Renal cortical epithelial cell (primary cell): Measurements from ENCODE around the gene AEBP1. TPM values are rescaled to one million over a fixed set of nuclear protein-coding genes. Genes with fewer than 3 reads are reported as not detected.

Experiments used
- DNase-seq: peaks from one replicate; pipeline ENCODE4 v3.0.0-alpha.2; 2011; ENCODE audit warnings: low read depth
- total RNA-seq: library from RNA; depleted of rRNA; stranded (reverse); fragments of >200 nt; gene quantifications from 2 replicates; pipeline ENCODE4 v1.2.3, GENCODE V29; 2014

AEBP1 gene
- total RNA-seq, 1 donor from 2014 or later, result 19.0 TPM

DNA sequence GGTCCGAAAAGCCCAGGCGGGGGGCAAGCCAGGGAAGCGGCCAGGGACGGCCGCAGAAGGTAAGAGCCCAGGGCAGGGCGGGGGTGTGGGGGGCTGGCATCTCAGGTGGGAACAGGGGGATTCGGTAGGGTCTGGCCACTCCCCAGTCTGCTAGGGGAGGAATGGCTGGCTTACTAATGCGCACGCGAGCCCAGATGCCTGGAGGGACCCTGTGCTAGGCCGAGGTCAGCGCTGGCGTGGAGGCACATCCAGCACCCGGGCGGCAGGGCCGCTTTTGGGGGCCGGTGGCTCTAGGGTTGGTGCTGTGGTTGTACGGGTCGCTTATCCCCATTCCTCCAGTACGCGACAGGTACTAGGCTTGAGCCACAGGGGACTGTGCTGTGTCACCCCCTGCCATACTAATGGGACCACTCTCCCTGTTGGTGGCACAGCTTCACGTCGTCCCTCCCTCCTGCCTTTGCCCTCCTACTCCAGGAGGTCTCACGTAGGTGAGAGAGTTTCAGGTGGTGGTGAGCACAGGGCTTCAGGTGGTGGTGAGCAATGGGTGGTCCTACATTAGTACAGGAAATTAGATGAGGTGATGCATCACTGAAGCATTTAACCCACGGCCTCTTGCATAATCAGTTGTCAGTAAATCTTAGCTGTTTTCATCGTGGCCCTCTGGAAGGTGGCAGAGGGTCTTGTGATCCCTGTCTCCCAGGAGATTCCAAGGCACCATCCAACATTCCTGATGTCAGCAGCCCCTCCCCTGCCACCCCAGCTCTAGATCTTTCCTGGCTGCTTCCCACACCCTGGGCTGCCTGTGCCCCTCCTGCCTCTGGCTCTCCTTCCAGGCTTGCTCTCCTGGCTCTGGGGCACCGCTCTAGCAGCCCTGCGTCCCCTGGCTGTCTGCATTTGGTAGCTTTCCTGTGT is 971 bp downstream of the AEBP1 start:
- peak; percentile 95 for DNase-seq

DNA sequence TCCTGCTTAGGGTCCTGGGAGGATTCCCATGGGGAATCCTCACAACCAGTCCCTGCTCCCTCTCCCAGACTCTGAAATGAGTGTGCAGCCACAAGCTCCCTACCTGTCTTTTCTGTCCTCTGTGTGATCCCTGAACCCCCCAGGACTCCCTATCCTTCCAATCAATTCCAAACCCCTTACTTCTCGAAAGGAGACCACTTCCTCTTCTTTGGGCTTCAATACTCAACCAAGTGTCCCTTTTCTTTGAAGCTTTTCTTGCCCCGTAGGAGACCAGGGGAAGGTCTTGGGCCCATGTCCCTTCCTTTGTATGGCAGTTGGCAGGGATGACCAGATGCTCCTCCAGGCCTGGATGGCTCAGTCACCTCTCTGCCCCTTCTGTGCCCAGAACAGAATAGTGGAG is 1.7 kb downstream of the AEBP1 start:
- DNase-seq, result no peak

DNA sequence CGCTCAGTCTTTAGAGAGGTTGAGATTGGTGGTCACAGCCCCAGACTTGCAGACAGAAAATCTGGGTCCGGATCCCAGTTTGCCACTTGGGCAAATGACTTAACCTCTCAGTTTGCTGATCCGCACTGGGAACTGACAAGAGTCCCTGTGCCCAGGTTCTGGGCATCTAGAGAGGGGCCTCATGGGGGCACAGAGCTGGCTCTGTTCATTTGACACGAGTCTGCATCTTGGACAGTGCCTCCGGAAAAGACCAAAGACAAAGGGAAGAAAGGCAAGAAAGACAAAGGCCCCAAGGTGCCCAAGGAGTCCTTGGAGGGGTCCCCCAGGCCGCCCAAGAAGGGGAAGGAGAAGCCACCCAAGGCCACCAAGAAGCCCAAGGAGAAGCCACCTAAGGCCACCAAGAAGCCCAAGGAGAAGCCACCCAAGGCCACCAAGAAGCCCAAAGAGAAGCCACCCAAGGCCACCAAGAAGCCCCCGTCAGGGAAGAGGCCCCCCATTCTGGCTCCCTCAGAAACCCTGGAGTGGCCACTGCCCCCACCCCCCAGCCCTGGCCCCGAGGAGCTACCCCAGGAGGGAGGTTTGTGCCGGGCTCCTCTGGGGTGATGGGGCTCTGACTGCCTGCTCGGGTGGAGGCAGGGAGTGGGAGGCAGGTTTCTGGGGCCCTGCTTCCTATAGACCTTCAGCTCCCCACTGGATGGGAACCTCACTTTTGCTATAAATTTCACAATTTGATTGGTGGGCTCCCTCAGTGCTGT is 2.3 kb downstream of the AEBP1 start:
- DNase-seq, result no peak

DNA sequence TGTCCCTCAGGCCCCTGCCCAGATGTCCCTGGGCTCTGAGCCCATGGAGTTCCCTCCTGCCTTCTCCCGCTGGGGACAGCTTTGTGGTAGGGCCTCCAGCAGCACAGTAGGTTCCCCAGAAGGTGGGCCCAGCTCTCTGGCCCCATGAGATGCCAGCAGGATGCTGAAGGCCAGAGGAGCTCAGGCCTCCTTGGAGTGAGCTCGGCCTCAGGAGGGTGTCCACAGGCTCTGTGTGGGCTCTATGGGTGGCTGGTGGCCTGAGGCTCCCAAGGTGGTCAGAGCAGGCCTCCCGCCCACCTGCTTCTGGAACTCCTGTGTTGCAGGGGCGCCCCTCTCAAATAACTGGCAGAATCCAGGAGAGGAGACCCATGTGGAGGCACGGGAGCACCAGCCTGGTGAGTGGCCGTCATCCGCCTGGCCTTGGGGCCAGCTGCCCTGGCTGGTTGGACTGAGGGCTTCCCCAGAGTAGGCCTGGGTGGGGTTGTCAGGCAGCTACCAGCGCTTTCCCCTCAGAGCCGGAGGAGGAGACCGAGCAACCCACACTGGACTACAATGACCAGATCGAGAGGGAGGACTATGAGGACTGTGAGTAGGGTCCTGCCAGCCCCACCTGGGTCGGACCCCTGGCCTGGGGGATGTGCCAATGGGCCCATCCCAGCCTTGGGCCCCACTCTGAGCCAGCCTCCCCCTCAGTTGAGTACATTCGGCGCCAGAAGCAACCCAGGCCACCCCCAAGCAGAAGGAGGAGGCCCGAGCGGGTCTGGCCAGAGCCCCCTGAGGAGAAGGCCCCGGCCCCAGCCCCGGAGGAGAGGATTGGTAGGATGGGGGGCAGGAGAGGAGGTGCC is 3.2 kb downstream of the AEBP1 start:
- DNase-seq, result no peak

DNA sequence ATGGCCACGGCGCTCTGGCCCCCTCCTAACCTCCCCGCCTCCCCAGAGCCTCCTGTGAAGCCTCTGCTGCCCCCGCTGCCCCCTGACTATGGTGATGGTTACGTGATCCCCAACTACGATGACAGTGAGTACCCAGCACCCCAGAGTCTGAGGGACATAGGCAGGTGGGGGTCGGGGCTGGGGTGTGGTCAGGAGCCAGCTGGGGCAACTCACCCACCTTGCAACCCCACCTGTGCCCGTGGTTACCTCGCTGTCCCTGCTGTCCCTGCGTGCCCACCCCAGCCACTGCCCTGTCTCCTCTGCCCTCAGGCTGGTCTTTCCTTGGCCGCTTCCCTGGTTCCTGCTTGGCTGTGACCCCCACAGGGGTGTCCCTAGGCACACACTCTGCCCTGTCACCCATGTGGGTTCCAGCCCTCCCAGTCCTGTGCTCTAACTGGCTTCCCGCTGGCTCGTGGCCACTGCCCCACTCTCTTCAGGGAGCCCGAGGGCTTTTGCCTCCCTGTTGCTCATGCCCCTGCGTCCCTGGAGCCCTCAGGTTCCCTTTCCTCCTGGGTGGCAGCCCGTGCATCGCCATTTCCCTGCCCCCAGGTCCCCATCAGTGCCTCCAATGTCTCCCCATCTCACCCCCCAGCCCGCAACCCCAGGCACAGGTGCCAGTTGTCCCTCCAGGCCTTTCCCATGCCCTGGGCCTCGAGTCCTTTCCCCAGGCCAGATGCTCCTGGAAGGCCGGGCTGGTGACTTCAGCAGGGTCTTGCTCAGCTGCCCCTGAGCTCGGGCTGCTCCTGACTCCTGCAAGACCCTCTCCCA is 4.0 kb downstream of the AEBP1 start:
- no peak for DNase-seq

DNA sequence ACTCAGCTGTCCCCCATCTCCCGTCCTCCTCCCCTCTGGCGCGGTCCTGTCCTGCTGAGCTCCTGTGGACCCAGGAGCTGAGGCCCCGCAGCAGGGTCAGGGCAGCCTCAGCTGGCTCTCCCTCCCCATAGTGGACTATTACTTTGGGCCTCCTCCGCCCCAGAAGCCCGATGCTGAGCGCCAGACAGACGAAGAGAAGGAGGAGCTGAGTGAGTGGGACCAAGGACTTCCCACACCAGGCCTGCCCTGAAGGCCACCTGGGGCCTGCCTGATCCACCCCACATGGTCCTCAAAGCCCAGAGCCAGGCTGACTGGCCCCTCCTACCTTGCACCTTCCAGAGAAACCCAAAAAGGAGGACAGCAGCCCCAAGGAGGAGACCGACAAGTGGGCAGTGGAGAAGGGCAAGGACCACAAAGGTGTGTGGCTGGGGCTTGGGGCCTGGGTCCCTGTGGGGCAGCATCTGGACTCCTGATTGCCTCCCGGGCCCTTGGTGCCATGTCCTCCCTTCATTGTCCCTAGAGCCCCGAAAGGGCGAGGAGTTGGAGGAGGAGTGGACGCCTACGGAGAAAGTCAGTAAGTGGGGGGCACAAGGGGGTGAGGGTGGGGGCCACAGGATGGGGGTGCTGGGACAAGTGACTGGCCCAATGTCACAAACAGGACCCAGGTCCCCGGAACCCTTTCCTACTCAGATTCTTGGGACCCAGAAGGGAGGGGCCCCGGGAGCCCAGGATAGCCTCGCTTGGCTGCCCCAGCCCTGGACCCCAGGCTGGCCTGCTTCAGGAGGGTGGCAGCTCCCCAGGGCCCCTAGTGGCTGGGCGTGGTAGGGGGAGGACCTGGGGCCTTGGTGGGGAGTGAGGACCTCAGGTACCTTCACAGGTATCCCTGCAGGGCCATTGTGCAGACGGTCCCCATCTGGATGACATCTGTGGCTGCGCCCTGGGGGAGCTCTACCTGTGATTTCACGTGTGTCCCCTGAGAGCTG is 4.9 kb downstream of the AEBP1 start:
- no peak for DNase-seq

DNA sequence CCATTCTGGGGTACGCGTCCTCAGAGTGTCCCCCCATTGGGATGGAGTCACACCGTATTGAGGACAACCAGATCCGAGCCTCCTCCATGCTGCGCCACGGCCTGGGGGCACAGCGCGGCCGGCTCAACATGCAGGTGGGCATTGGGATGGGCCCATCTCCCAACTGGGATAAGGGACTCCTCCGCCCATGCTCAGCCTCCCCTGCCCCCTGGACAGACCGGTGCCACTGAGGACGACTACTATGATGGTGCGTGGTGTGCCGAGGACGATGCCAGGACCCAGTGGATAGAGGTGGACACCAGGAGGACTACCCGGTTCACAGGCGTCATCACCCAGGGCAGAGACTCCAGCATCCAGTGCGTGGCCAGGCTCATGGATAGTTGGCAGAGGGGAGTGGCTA is 5.8 kb downstream of the AEBP1 start:
- no peak for DNase-seq

DNA sequence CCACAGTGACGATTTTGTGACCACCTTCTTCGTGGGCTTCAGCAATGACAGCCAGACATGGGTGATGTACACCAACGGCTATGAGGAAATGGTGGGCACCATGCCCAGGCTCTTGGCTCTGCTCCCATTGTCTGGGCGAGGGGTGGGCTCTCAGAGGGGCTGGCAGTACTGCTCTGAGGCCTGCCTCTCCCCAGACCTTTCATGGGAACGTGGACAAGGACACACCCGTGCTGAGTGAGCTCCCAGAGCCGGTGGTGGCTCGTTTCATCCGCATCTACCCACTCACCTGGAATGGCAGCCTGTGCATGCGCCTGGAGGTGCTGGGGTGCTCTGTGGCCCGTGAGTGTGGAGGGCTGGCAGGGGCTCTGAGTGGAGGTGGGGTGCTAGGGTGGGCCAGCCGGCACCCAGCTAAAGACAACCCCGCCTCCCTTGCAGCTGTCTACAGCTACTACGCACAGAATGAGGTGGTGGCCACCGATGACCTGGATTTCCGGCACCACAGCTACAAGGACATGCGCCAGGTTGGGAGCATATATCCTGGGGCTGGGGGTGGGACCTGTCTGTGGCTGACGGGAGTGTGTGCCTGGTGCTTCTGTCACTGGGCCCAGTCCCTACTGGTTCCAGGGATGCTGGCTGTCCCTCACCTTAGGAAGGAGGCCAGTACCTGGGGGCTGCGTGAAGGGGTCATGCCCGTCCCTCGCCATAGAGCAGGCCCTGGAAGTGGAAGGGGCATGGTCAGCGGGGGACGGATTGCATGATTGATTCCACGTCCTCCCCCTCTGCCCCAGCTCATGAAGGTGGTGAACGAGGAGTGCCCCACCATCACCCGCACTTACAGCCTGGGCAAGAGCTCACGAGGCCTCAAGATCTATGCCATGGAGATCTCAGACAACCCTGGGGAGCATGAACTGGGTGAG is 6.8 kb downstream of the AEBP1 start:
- DNase-seq, result no peak

DNA sequence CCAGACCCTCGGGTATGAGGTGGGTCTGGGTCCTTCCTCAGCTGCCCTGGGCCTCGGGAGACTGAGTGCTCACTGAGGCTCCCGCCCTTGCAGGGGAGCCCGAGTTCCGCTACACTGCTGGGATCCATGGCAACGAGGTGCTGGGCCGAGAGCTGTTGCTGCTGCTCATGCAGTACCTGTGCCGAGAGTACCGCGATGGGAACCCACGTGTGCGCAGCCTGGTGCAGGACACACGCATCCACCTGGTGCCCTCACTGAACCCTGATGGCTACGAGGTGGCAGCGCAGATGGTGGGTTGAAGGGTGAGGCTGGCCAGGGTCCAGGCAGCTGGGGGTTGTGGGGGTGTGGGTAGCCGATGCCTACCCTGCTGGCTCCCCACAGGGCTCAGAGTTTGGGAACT is 7.6 kb downstream of the AEBP1 start:
- no peak for DNase-seq

DNA sequence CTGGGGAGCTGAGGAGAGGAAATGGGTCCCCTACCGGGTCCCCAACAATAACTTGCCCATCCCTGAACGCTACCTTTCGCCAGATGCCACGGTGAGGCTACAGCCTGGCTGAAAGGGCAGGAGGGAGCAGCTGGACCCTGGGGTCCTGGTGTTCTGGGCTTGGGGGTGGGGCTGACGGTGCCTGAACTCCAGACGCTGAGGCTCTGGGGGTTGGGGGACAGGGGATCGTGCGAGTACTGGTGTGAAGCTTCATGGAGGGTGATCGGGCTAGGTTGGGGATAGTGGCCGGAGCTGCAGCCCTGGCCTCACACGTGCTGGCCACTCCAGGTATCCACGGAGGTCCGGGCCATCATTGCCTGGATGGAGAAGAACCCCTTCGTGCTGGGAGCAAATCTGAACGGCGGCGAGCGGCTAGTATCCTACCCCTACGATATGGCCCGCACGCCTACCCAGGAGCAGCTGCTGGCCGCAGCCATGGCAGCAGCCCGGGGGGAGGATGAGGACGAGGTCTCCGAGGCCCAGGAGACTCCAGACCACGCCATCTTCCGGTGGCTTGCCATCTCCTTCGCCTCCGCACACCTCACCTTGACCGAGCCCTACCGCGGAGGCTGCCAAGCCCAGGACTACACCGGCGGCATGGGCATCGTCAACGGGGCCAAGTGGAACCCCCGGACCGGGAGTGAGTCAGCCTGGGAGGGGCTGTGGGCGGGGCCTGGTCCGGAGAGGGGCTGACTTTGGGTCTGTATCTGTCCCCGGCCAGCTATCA is 8.3 kb downstream of the AEBP1 start:
- DNase-seq, result no peak

DNA sequence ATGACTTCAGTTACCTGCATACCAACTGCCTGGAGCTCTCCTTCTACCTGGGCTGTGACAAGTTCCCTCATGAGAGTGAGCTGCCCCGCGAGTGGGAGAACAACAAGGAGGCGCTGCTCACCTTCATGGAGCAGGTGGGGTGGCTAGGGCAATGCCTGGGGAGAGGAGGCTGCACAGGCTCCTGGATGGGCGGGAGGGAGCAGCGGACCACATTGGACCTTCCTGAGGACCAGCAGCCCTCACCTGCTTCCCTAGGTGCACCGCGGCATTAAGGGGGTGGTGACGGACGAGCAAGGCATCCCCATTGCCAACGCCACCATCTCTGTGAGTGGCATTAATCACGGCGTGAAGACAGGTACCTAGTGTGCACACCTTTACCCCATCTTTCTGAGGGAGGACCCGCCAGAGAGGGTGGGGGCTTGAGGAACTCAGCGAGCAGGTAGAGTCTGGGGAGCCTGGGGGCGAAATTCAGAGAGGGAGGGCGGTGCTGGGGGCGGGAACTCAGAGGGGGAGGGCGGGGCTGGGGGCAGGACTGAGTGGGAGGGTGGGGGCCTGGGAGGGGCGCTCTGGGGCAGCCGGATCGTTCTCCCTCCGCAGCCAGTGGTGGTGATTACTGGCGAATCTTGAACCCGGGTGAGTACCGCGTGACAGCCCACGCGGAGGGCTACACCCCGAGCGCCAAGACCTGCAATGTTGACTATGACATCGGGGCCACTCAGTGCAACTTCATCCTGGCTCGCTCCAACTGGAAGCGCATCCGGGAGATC is 9.0 kb downstream of the AEBP1 start:
- DNase-seq, result no peak

DNA sequence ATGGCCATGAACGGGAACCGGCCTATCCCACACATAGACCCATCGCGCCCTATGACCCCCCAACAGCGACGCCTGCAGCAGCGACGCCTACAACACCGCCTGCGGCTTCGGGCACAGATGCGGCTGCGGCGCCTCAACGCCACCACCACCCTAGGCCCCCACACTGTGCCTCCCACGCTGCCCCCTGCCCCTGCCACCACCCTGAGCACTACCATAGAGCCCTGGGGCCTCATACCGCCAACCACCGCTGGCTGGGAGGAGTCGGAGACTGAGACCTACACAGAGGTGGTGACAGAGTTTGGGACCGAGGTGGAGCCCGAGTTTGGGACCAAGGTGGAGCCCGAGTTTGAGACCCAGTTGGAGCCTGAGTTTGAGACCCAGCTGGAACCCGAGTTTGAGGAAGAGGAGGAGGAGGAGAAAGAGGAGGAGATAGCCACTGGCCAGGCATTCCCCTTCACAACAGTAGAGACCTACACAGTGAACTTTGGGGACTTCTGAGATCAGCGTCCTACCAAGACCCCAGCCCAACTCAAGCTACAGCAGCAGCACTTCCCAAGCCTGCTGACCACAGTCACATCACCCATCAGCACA is 9.7 kb downstream of the AEBP1 start:
- no peak for DNase-seq

DNA sequence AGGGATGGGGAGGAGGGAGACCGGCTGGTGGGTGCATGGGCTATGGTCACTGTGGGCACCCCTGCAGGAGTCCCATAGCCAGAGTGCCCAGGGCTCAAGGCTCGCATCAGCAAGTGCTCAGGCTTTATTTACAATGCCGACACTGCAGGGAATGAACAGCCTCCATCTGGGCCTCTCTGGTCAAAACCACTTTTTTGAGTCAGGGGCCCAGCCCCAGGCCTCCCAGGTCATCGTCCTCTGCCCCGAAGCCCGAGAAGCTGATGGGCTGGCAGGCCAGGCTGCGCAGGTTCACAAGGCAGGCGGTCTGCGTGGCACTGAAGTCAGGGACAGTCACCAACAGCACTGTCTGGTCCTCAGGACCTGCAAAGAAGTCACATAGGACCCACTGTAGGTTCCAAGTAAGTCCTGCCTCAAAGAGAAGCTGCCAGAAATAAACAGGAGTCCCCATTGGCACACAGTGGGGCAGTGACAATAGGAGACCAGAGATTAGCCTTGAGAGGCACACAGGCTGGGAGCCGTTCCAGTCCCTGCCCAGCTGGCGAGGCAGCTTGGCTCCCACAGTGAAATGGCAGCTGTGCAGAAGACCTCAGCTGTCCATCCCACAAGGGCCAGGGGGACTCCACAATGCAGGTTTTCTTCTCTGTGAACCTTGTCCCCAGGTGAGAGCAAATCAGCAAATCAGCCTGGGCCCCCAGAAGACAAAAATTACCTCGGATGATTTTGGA is 10.6 kb downstream of the AEBP1 start:
- DNase-seq, result no peak

DNA sequence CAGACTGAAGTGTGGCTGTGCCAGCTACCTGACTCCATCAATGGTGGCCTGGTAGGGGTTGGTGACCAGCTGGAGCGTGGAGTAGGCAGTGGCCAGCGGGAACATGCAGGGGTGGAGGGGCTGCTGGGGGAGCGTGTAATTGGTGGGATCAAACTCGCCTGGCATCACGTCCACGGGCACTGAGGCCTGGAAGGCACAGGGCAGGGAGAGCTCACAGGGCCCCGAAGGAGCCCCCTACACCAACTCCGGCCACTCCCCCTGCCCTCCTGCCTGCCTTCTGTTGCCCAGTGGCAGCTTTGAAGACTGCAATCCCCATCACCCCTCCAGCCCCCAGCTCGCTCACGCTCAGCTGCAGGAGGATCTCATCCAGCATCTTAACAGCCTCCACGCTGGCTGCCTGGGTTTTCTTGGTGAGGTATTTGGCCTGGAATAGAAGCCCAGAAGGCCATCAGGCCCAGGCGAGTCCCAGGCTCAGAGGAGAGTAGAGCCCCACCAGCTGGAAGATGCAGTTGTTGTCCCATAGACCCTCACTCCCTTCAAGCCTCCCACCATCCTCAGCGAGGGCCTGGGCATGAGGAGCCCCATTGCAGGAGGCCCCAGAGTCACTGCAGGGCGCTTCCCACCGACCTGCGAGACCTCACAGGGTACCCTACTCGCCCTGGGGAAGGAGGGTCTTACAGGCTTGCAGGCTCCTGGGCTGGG is 12.1 kb downstream of the AEBP1 start:
- no peak for DNase-seq

DNA sequence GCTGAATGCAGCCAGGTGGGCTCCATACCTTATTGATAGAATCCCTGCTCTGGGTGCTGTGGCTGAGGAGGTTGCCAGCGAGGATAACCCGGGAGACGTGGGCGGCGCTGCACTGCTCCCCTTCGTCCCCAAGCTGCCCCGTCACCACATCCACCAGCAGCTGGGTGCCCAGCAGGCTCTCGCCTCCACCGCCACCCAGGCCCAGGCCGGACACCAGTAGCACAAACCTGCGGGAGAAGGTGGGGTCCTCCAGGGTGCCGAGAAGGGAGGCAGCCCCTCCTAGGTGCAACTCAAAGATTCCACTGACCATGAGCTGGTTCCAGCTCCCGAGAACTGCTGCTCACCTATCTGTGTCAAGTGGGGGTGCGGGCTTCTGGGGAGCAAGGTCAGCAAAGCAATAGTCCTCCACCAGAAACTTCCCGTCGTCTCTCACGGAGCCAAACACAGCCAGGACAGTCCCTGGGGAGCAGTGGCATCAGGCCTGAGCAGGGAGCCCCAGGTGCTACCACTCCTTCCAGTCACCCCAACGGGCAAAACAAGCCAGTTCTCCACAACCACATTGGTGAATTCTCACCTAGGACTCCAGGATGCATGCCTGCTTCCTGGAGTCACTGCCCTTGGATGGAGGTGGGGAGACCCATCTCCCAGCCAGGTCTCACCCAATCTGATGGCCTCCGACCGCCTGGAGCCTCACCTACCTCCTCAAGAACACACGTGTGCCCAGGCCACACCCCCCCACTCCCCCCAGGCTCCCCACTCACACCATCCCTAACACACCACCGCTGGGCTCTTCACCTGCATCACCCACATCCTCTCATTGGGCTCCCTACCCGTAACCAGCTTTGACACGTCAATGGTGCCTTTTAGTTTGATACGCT is 12.9 kb downstream of the AEBP1 start:
- no peak for DNase-seq
